ENCODE results near the gene SPRYD4. TPM values are rescaled to one million over a fixed set of nuclear protein-coding genes. Genes with fewer than 3 reads are reported as not detected.
"Not testable (repeated sequence)": the region's sequence is repeated elsewhere in the genome, so short reads cannot be mapped to it uniquely, and the experiment has no call there.

The SPRYD4 gene
- total RNA-seq, 1 donor from 2014 or later = 3.6 TPM

DNA sequence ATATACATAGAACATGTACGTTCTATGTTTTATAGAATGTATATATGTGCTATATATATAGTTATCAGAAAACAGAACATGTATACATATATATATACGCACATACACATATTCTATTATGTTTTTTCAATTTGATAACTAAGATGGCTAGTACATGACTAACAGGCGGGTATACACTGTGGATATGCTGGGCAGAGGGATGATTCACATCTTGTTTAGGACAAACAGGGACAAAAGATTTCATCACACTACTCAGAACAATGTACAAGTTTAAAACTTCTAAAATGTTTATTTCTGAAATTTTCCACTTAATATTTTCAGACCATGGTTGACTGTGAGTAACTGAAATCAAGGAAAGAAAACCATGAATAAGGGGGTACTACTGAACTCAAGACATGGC, 36.5 kb upstream of the SPRYD4 start:
- DNase-seq = no peak
- peaks cover 4% of the 10 kb centered on the region for H3K27me3 Mint-ChIP-seq (ENCODE audit: unreplicated experiment)
- no peaks in the 10 kb centered on the region for H3K36me3 Mint-ChIP-seq (ENCODE audit: unreplicated experiment)
- TF ChIP-seq, protein P1, sequence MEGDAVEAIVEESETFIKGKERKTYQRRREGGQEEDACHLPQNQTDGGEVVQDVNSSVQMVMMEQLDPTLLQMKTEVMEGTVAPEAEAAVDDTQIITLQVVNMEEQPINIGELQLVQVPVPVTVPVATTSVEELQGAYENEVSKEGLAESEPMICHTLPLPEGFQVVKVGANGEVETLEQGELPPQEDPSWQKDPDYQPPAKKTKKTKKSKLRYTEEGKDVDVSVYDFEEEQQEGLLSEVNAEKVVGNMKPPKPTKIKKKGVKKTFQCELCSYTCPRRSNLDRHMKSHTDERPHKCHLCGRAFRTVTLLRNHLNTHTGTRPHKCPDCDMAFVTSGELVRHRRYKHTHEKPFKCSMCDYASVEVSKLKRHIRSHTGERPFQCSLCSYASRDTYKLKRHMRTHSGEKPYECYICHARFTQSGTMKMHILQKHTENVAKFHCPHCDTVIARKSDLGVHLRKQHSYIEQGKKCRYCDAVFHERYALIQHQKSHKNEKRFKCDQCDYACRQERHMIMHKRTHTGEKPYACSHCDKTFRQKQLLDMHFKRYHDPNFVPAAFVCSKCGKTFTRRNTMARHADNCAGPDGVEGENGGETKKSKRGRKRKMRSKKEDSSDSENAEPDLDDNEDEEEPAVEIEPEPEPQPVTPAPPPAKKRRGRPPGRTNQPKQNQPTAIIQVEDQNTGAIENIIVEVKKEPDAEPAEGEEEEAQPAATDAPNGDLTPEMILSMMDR (IDR thresholded peaks at IDR 0.05; ENCODE audit: partially characterized antibody, unreplicated experiment) = no peak
- no peak overlapping the region for H3K4me3 Mint-ChIP-seq (ENCODE audit: unreplicated experiment)
- no peaks in the 10 kb centered on the region for H3K4me1 Mint-ChIP-seq (ENCODE audit: low read depth, unreplicated experiment)
- H3K9me3 Mint-ChIP-seq (ENCODE audit: unreplicated experiment) = peaks cover 3% of the 10 kb centered on the region
- H3K27ac Mint-ChIP-seq (ENCODE audit: unreplicated experiment) = no peak overlapping the region

DNA sequence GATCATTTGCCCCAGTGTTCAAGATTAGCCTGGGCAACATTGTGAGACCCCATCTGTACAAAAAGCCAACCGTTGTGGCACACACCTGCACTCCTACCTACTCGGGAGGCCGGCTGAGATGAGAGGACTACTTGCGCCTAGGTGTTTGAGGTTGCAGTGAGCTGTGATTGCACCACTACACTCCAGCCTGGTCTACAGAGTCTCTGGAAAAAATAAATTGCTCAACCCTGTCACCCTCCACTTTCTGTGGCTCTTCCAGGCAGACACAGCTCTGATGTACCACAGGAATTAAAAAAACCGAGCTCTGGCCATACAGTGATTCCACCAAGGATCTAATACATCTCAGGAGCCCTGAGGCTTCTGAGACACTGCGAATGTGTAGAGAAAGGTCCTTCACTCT, 33.5 kb upstream of the SPRYD4 start:
- no peak overlapping the region for H3K4me3 Mint-ChIP-seq (ENCODE audit: unreplicated experiment)
- H3K27me3 Mint-ChIP-seq (ENCODE audit: unreplicated experiment) = peaks cover 2% of the 10 kb centered on the region
- H3K9me3 Mint-ChIP-seq (ENCODE audit: unreplicated experiment) = peaks cover under 1% of the 10 kb centered on the region
- TF ChIP-seq, protein P1 (IDR thresholded peaks at IDR 0.05; ENCODE audit: partially characterized antibody, unreplicated experiment) = no peak
- H3K4me1 Mint-ChIP-seq (ENCODE audit: low read depth, unreplicated experiment) = peaks cover 1% of the 10 kb centered on the region
- H3K27ac Mint-ChIP-seq (ENCODE audit: unreplicated experiment) = no peak overlapping the region
- no peaks in the 10 kb centered on the region for H3K36me3 Mint-ChIP-seq (ENCODE audit: unreplicated experiment)
- DNase-seq = no peak

GRCh38 chr12:56437430-56438176, 30.8 kb upstream of the SPRYD4 start:
- no peak for DNase-seq
- H3K36me3 Mint-ChIP-seq (ENCODE audit: unreplicated experiment) = no peaks in the 10 kb centered on the region
- TF ChIP-seq, protein P1 (IDR thresholded peaks at IDR 0.05; ENCODE audit: partially characterized antibody, unreplicated experiment) = no peak
- no peak overlapping the region for H3K4me3 Mint-ChIP-seq (ENCODE audit: unreplicated experiment)
- peaks cover 3% of the 10 kb centered on the region for H3K9me3 Mint-ChIP-seq (ENCODE audit: unreplicated experiment)
- H3K27ac Mint-ChIP-seq (ENCODE audit: unreplicated experiment) = no peak overlapping the region
- H3K27me3 Mint-ChIP-seq (ENCODE audit: unreplicated experiment) = peaks cover 1% of the 10 kb centered on the region
- H3K4me1 Mint-ChIP-seq (ENCODE audit: low read depth, unreplicated experiment) = peaks cover 1% of the 10 kb centered on the region

DNA sequence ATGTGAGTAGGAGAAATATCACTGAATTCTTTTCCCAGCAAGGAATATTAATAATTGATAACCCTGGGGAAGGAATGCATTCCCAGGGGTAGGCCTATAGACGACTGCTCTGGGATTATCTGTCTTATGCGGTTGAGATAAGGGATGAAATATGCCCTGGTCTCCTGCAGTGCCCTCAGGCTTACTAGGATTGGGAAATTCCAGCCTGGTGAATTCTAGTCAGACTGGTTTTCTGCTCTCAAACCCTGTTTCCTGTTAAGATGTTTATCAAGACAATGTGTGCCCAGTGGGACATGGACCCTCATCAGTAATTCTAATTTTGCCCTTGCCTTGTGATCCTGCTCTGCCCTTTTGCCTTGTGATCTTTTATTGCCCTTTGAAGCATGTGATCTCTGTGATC, 25.2 kb upstream of the SPRYD4 start:
- H3K4me1 Mint-ChIP-seq (ENCODE audit: low read depth, unreplicated experiment); H3K9me3 Mint-ChIP-seq (ENCODE audit: unreplicated experiment); DNase-seq; H3K27me3 Mint-ChIP-seq (ENCODE audit: unreplicated experiment); H3K4me3 Mint-ChIP-seq (ENCODE audit: unreplicated experiment); H3K36me3 Mint-ChIP-seq (ENCODE audit: unreplicated experiment): not testable (repeated sequence)
- H3K27ac Mint-ChIP-seq (ENCODE audit: unreplicated experiment) = peak overlapping the region; percentile 2

GRCh38 chr12:56448860-56449621, 19.3 kb upstream of the SPRYD4 start, which contains the start of gene TIMELESS:
Gene TIMELESS, minus strand, starts transcription at chr12:56449426. Its CDS starts 15,256 bp downstream, at chr12:56434170.
- H3K36me3 Mint-ChIP-seq (ENCODE audit: unreplicated experiment) = peaks cover 8% of the 10 kb centered on the region

More at GRCh38 chr12:56448860-56449621, 19.3 kb upstream of the SPRYD4 start, which contains the start of gene TIMELESS:
- peak; percentile 88 for DNase-seq
- H3K27me3 Mint-ChIP-seq (ENCODE audit: unreplicated experiment) = peaks cover 2% of the 10 kb centered on the region
- peaks cover 4% of the 10 kb centered on the region for H3K9me3 Mint-ChIP-seq (ENCODE audit: unreplicated experiment)
- TF ChIP-seq, protein P1 (IDR thresholded peaks at IDR 0.05; ENCODE audit: partially characterized antibody, unreplicated experiment) = no peak
- peak within 1 kb of the TSS; percentile 90 for H3K27ac Mint-ChIP-seq (ENCODE audit: unreplicated experiment)
- peaks cover 14% of the 10 kb centered on the region for H3K4me1 Mint-ChIP-seq (ENCODE audit: low read depth, unreplicated experiment)
- H3K4me3 Mint-ChIP-seq (ENCODE audit: unreplicated experiment) = peak within 1 kb of the TSS; percentile 93

All from glutamatergic neuron (in vitro differentiated cells).